MCF 10A (cell line): ENCODE results near the gene IBA57. TPM values are rescaled to one million over a fixed set of nuclear protein-coding genes. Genes with fewer than 3 reads are reported as not detected.

ENCODE experiments used
- BruUV-seq: library from RNA; stranded (reverse); fragments of 400-500 nt; replicated peaks from 2 replicates; lab custom pipeline; 2021; lab: Mats Ljungman, UMichigan
- CTCF ChIA-PET: fragments of 300-600 bp; sonication (Branson Sonifier 250); formaldehyde crosslinking; extraction: SDS; loops from one replicate; lab custom pipeline; 2021; ENCODE audit warnings: antibody characterized with exemption, inconsistent platforms; lab: Yijun Ruan, JAX
- POLR2A ChIA-PET: fragments of 300-600, 350-650 bp; sonication (Branson Sonifier 250); formaldehyde crosslinking; extraction: SDS; loops from one replicate; lab custom pipeline; 2020; ENCODE audit warnings: antibody characterized with exemption, inconsistent platforms; lab: Yijun Ruan, JAX
- DNase-seq: peaks from one replicate; pipeline ENCODE4 v3.0.0-alpha.2; 2018; ENCODE audit not compliant: unreplicated experiment
- H3K27ac Mint-ChIP-seq: one replicate; pipeline ENCODE4 v1.8.0; 2022; ENCODE audit warnings: mild to moderate bottlenecking, low read depth, mixed read lengths; ENCODE audit not compliant: unreplicated experiment
- H3K27me3 Mint-ChIP-seq: one replicate; pipeline ENCODE4 v1.8.0; 2022; ENCODE audit warnings: mixed read lengths; ENCODE audit not compliant: insufficient read depth, unreplicated experiment
- H3K36me3 Mint-ChIP-seq: one replicate; pipeline ENCODE4 v1.8.0; 2022; ENCODE audit warnings: mild to moderate bottlenecking, moderate library complexity, mixed read lengths; ENCODE audit not compliant: insufficient read depth, unreplicated experiment
- H3K4me1 Mint-ChIP-seq: one replicate; pipeline ENCODE4 v1.8.0; 2022; ENCODE audit warnings: mixed read lengths; ENCODE audit not compliant: insufficient read depth, unreplicated experiment
- H3K4me3 Mint-ChIP-seq: one replicate; pipeline ENCODE4 v1.8.0; 2022; ENCODE audit warnings: mild to moderate bottlenecking, moderate library complexity, mixed read lengths; ENCODE audit not compliant: unreplicated experiment
- H3K9me3 Mint-ChIP-seq: one replicate; pipeline ENCODE4 v1.8.0; 2022; ENCODE audit warnings: mixed read lengths; ENCODE audit not compliant: unreplicated experiment
- CTCF ChIP-seq: fragments of 200-600 bp; IDR thresholded peaks from one replicate; pipeline ENCODE4 v1.8.0; 2022; ENCODE audit warnings: antibody characterized with exemption, mild to moderate bottlenecking; ENCODE audit not compliant: unreplicated experiment
- intact Hi-C: fragments of 100-400 bp; cut with micrococcal nuclease; formaldehyde crosslinking; loops from 2 replicates; pipeline ENCODE4 v1.14.1; 2022
- total RNA-seq: library from RNA; stranded (reverse); gene quantifications from 2 replicates; pipeline ENCODE4 v1.2.3, GENCODE V29; 2022

Gene IBA57
- total RNA-seq, 1 experiment from 2014 or later: 16.5 TPM

GRCh38 chr1:228166170-228166936, 749 bp downstream of the IBA57 start:
- H3K27ac Mint-ChIP-seq: peak overlapping the region; percentile 86
- BruUV-seq: no TSS peak

GRCh38 chr1:228168563-228169270, 3.1 kb downstream of the IBA57 start:
- no peaks in the 10 kb centered on the region for H3K27me3 Mint-ChIP-seq
- no peaks in the 10 kb centered on the region for H3K9me3 Mint-ChIP-seq
- H3K27ac Mint-ChIP-seq: no peak overlapping the region
- intact Hi-C loops: no loop called here
- H3K4me3 Mint-ChIP-seq: no peak overlapping the region
- ChIA-PET POLR2A (interaction anchor here (0.5 to 10.8 kb wide), 10 partner anchors 28 to 934 kb away, joined by 3 to 318 read pairs (median 36); partner anchors contain the start of genes ARF1, GUK1, MRPL55 and TRIM11), CTCF (interaction anchor here (0.6 to 6.9 kb wide), 11 partner anchors 8 to 1149 kb away, joined by 3 to 63 read pairs (median 3); partner anchors contain the start of genes GJC2 and GUK1)
- no peak for TF ChIP-seq CTCF
- no peak for DNase-seq
- H3K36me3 Mint-ChIP-seq: peaks cover 6% of the 10 kb centered on the region
- H3K4me1 Mint-ChIP-seq: peaks cover 18% of the 10 kb centered on the region
- no TSS peak for BruUV-seq

More at GRCh38 chr1:228166170-228166936, 749 bp downstream of the IBA57 start:
- TF ChIP-seq CTCF: peak; percentile 54
- ChIA-PET CTCF (interaction anchor here (0.5 to 7.1 kb wide), 41 partner anchors 9 to 1178 kb away, joined by 3 to 72 read pairs (median 4); partner anchors contain the start of genes GJC2 and GUK1), POLR2A (interaction anchor here (0.6 to 10.8 kb wide), 31 partner anchors 11 to 1779 kb away, joined by 3 to 318 read pairs (median 6); partner anchors contain the start of genes ARF1, C1orf35, GJC2 and GUK1)
- peak; percentile 66 for DNase-seq
- Mint-ChIP-seq H3K4me1 (peaks cover 40% of the 10 kb centered on the region), H3K4me3 (peak overlapping the region; percentile 70), H3K27me3 (no peaks in the 10 kb centered on the region), H3K9me3 (no peaks in the 10 kb centered on the region), H3K36me3 (peaks cover 13% of the 10 kb centered on the region)
- intact Hi-C loops: loop anchor here (1.0 to 2.0 kb wide), 4 partner anchors 26 to 291 kb away; partner anchors contain the start of genes GUK1 and MRPL55

- ChIA-PET POLR2A (interaction anchor here (1.0 to 10.8 kb wide), 4 partner anchors 28 to 287 kb away, joined by 3 to 318 read pairs (median 54); partner anchors contain the start of genes ARF1 and GUK1), CTCF (interaction anchor here (0.7 to 1.5 kb wide), 3 partner anchors 38 to 406 kb away, joined by 3 to 10 read pairs (median 3); no protein-coding TSS in a partner anchor)
- no peak overlapping the region for H3K4me3 Mint-ChIP-seq
- H3K4me1 Mint-ChIP-seq: peaks cover 12% of the 10 kb centered on the region
- DNase-seq: no peak
- H3K27me3 Mint-ChIP-seq: no peaks in the 10 kb centered on the region
- peak overlapping the region; percentile 74 for H3K27ac Mint-ChIP-seq
- no peaks in the 10 kb centered on the region for H3K9me3 Mint-ChIP-seq
- BruUV-seq: no TSS peak
- intact Hi-C loops: no loop called here
- no peak for TF ChIP-seq CTCF
- peaks cover 6% of the 10 kb centered on the region for H3K36me3 Mint-ChIP-seq
Observed at GRCh38 chr1:228169345-228169744, 3.7 kb downstream of the IBA57 start.
